Cardiac fibroblast (primary cell): ENCODE measurements around the gene TNFRSF25.

Experiments
- DNase-seq, 2 donors: peaks; one replicate each; pipeline versions ENCODE4 v3.0.0 to v3.0.0-alpha.2; 2010; ENCODE audit warnings: low read depth in 2 of 2
- H3K4me3 ChIP-seq, 2 donors: replicated peaks in 1 of 2; 1 replicate in 1 of 2; 2 replicates in 1 of 2; pipeline ENCODE4 v1.5.1; 2011; ENCODE audit warnings: low read depth in 2 of 2, low read length in 2 of 2, mild to moderate bottlenecking in 2 of 2, moderate library complexity in 1 of 2
- TF ChIP-seq, protein P1 (sequence below): IDR thresholded peaks from one replicate; pipeline ENCODE4 v1.5.1; 2011; ENCODE audit warnings: low read depth, mild to moderate bottlenecking, low read length, inconsistent platforms

The TNFRSF25 gene

GRCh38 chr1:6483017-6483760 lies 17.2 kb upstream of the TNFRSF25 start:
- TF ChIP-seq, protein P1, sequence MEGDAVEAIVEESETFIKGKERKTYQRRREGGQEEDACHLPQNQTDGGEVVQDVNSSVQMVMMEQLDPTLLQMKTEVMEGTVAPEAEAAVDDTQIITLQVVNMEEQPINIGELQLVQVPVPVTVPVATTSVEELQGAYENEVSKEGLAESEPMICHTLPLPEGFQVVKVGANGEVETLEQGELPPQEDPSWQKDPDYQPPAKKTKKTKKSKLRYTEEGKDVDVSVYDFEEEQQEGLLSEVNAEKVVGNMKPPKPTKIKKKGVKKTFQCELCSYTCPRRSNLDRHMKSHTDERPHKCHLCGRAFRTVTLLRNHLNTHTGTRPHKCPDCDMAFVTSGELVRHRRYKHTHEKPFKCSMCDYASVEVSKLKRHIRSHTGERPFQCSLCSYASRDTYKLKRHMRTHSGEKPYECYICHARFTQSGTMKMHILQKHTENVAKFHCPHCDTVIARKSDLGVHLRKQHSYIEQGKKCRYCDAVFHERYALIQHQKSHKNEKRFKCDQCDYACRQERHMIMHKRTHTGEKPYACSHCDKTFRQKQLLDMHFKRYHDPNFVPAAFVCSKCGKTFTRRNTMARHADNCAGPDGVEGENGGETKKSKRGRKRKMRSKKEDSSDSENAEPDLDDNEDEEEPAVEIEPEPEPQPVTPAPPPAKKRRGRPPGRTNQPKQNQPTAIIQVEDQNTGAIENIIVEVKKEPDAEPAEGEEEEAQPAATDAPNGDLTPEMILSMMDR = no peak
- DNase-seq = no peak
- H3K4me3 ChIP-seq = no peak overlapping the region

DNA sequence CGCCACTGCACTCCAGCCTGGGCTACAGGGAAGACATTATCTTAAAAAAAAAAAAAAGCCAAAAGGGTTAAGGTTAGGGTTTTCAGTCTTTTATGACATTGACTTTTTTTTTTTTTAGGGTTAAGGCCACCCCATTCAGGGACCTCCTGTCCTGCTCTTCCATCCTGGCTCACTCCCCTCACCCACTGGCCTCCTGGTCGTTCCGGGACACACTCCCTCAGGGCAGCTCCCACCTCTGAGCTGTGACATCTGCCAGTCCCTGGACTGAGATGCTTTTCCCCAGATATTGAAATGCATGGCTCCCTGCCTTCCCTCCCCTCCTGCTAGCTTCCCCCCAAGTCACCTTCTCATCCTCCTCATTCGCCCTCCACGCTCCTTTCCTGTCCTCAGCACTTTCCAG lies 15.8 kb upstream of the TNFRSF25 start:
- TF ChIP-seq, protein P1 = no peak

GRCh38 chr1:6477039-6477820 lies 11.3 kb upstream of the TNFRSF25 start:
- no peak overlapping the region for H3K4me3 ChIP-seq
- DNase-seq = no peak
- TF ChIP-seq, protein P1 = no peak

More for the DNA sequence above, 15.8 kb upstream of the TNFRSF25 start:
- no peak overlapping the region for H3K4me3 ChIP-seq
- no peak for DNase-seq

DNA sequence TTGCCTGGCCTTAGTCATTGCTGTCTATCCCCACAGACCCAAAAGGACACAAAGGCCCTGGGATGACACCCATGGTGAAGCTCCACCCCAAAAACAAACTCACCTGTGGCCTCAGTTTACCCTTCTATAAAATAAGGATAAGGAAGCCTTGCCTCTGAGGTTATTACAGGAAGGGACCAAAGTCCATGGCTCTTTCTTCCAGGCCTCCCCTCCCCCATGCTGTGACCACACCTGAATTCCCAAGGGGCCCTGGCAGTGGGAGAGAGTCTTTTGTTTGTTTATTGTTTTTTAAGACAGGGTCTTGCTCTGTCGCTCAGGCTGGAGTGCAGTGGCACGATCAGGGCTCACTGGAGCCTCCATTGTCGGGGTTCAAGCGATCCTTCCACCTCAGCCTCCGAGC lies 10.5 kb upstream of the TNFRSF25 start:
- H3K4me3 ChIP-seq = no peak overlapping the region
- no peak for DNase-seq
- TF ChIP-seq, protein P1 = no peak

GRCh38 chr1:6475381-6476133 lies 9.6 kb upstream of the TNFRSF25 start:
- no peak overlapping the region for H3K4me3 ChIP-seq
- DNase-seq = peak in 1 of 2 donors; percentile 44
- TF ChIP-seq, protein P1 = peak; percentile 87

GRCh38 chr1:6474815-6475282 lies 8.9 kb upstream of the TNFRSF25 start:
- no peak for DNase-seq
- no peak overlapping the region for H3K4me3 ChIP-seq
- TF ChIP-seq, protein P1 = no peak
